HepG2 (cell line): Measurements from ENCODE around the gene MINAR2. TPM values are rescaled to one million over a fixed set of nuclear protein-coding genes. Genes with fewer than 3 reads are reported as not detected.

Experiments used
- ATAC-seq: fragments of 200-7000 bp; cut with Tn5 transposase; 3 replicates; pipeline ENCODE4 v1.9.1; 2020; ENCODE audit warnings: mild to moderate bottlenecking, moderate library complexity
- BruUV-seq: library from RNA; stranded (reverse); fragments of 400-500 nt; replicated peaks from 2 replicates; lab custom pipeline; 2021; lab: Mats Ljungman, UMichigan
- CTCF ChIA-PET: fragments of 300-600 bp; formaldehyde crosslinking; extraction: SDS; loops from one replicate; lab custom pipeline; 2021; ENCODE audit warnings: low total read pairs, inconsistent platforms, low intra/inter-chr PET ratio; lab: Yijun Ruan, JAX
- POLR2A ChIA-PET: fragments of 350-600 bp; sonication (Branson Sonifier 250); formaldehyde crosslinking; loops from one replicate; lab custom pipeline; 2020; ENCODE audit warnings: antibody characterized with exemption, inconsistent platforms; lab: Yijun Ruan, JAX
- DNase-seq: peaks from one replicate; pipeline ENCODE4 v3.0.0-alpha.2; 2015; ENCODE audit warnings: low spot score
- FAIRE-seq: peaks from 3 replicates; lab custom pipeline; 2011; peaks lifted over from hg19 to GRCh38; lab: Jason Lieb, UNC
- H2AFZ ChIP-seq: one replicate; pipeline ENCODE4 v1.6.1; 2011; ENCODE audit warnings: low read length, inconsistent platforms
- H3K27ac ChIP-seq: fragments of 300-600 bp; 3 replicates; pipeline ENCODE4 v1.8.0; 2011; ENCODE audit warnings: mixed run types, mild to moderate bottlenecking, mixed read lengths, low read length, inconsistent platforms; ENCODE audit not compliant: insufficient read depth; ENCODE audit errors: extremely low read length
- H3K27me3 ChIP-seq, 2 experiments: fragments of 200-600 bp in 1 of 2; 2 replicates in 1 of 2; 3 replicates in 1 of 2; pipeline versions ENCODE4 v1.6.0 to v1.8.0; 2011; ENCODE audit warnings: low read length in 2 of 2, mild to moderate bottlenecking in 2 of 2, moderate library complexity in 2 of 2, inconsistent platforms in 1 of 2; ENCODE audit not compliant: insufficient read depth in 2 of 2, control insufficient read depth in 1 of 2
- H3K36me3 ChIP-seq, 2 experiments: fragments of 200-600 bp in 1 of 2; replicated peaks in 1 of 2; 2 replicates in 1 of 2; 3 replicates in 1 of 2; pipeline versions ENCODE4 v1.5.1 to v1.8.0; 2011; ENCODE audit warnings: low read length in 2 of 2, inconsistent platforms in 1 of 2; ENCODE audit not compliant: insufficient read depth in 2 of 2, control insufficient read depth in 1 of 2
- H3K4me1 ChIP-seq: 2 replicates; pipeline ENCODE4 v1.5.1; 2012; ENCODE audit warnings: low read length, inconsistent platforms; ENCODE audit not compliant: insufficient read depth
- H3K4me2 ChIP-seq: 2 replicates; pipeline ENCODE4 v1.6.0; 2011; ENCODE audit warnings: low read depth, low read length, inconsistent platforms
- H3K4me3 ChIP-seq, 3 experiments: fragments of 200-600 bp in 1 of 3; sonication (generic), shearing (Covaris generic) in 1 of 3; replicated peaks in 1 of 3; 2 replicates each; pipeline ENCODE4 v1.5.1; 2011 to 2016; ENCODE audit warnings: low read length in 3 of 3, inconsistent platforms in 2 of 3, low read depth in 2 of 3, mild to moderate bottlenecking in 2 of 3, control low read depth in 1 of 3, mixed read lengths in 1 of 3; ENCODE audit not compliant: insufficient read depth in 1 of 3
- H3K79me2 ChIP-seq: one replicate; pipeline ENCODE4 v1.6.1; 2011; ENCODE audit warnings: low read length, inconsistent platforms; ENCODE audit not compliant: insufficient read depth
- H3K9ac ChIP-seq: 2 replicates; pipeline ENCODE4 v1.6.0; 2011; ENCODE audit warnings: mild to moderate bottlenecking, low read depth, low read length, inconsistent platforms; ENCODE audit not compliant: insufficient read depth
- H3K9me3 ChIP-seq: 2 replicates; pipeline ENCODE4 v1.5.1; 2012; ENCODE audit warnings: mild to moderate bottlenecking, low read length
- H4K20me1 ChIP-seq: 2 replicates; pipeline ENCODE4 v1.6.0; 2011; ENCODE audit warnings: inconsistent platforms, mild to moderate bottlenecking, low read length, moderate library complexity; ENCODE audit not compliant: insufficient read depth
- DPF2 ChIP-seq: sonication (generic); formaldehyde crosslinking; IDR thresholded peaks from 2 replicates; pipeline ENCODE4 v1.4.0; 2020; ENCODE audit warnings: mild to moderate bottlenecking, low read depth, missing genetic modification reagents, borderline replicate concordance
- HCFC1 ChIP-seq: fragments of 150-350 bp; IDR thresholded peaks from 2 replicates; pipeline ENCODE4 v1.6.1; 2014; ENCODE audit warnings: low read depth, low read length
- SPEN ChIP-seq: sonication (generic); formaldehyde crosslinking; IDR thresholded peaks from 2 replicates; pipeline ENCODE4 v1.5.1; 2020; ENCODE audit warnings: low read depth, mild to moderate bottlenecking, missing genetic modification reagents
- SSRP1 ChIP-seq: IDR thresholded peaks from 2 replicates; pipeline ENCODE4 v1.6.1; 2016; ENCODE audit warnings: control low read depth
- WGBS: methylation state at CpG from one replicate; pipeline ENCODE4 v1.1.6; 2017; ENCODE audit warnings: low lambda C conversion rate; 5-methylcytosine and 5-hydroxymethylcytosine counted together
- in situ Hi-C: cut with HindIII; loops from 2 replicates; pipeline ENCODE4 v1.10.0; 2017; ENCODE audit warnings: low pct_unique_long_range_greater_than_20kb; ENCODE audit not compliant: extremely low pct_ligation_motif_present
- intact Hi-C: fragments of 100-400 bp; cut with micrococcal nuclease; formaldehyde crosslinking; loops from one replicate; pipeline ENCODE4 v1.10.0; 2022; ENCODE audit not compliant: unreplicated experiment
- polyA plus RNA-seq, 8 experiments: library from polyadenylated mRNA; depleted of rRNA in 3 of 8; stranded (reverse) in 7 of 8; unstranded in 1 of 8; fragments of >200 nt; fragmentation: Illumina TruSeq in 4 of 8; extraction: Trizol in 4 of 8; gene quantifications; 2 replicates each; pipeline versions ENCODE4 v1.2.1 to v1.2.3, GENCODE V29; 2011 to 2016; ENCODE audit warnings: low read depth in 4 of 8, missing spikeins in 1 of 8, mixed read lengths in 1 of 8; ENCODE audit not compliant: insufficient read depth in 1 of 8
- total RNA-seq, 5 experiments: library from RNA; depleted of rRNA; stranded (reverse); fragments of >200 nt; fragmentation: Illumina TruSeq; extraction: Trizol; gene quantifications; 2 replicates each; pipeline ENCODE4 v1.2.3, GENCODE V29; 2016; ENCODE audit warnings: low read depth in 1 of 5
- TF ChIP-seq, protein P1 (sequence below): sonication (generic); formaldehyde crosslinking; IDR thresholded peaks from 2 replicates; pipeline ENCODE4 v1.5.0; 2020; ENCODE audit warnings: mild to moderate bottlenecking, missing genetic modification reagents
- TF ChIP-seq, protein P2 (sequence below): sonication (generic); formaldehyde crosslinking; IDR thresholded peaks from 2 replicates; pipeline ENCODE4 v1.8.1; 2022; ENCODE audit warnings: low read depth, mild to moderate bottlenecking, missing genetic modification reagents

The MINAR2 gene
- total and polyA plus RNA-seq, 2 of the 13 experiments (the other 11 are each of a cell fraction or from before 2014, with no cell fraction given) = not detected

DNA sequence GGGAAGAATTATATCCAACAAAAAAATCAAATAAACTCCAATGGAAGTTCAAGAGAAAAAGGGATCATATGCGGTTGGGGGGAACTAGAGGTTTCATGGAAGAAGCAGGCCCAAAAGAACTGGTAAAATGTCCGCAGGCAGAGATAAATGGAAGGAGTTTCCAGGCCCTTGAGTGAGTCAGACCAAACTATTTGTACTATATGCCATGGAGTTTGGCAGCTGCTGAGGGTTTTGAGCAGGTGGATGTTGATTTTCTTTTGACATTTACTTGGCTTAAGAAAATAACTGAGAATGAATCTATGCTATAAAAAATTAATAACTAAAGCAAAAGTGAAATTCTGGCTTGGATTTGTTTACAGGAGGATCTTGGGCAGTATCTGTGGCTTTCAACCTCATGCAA is 33.7 kb downstream of the MINAR2 start (continued):
- TF ChIP-seq, protein P1, sequence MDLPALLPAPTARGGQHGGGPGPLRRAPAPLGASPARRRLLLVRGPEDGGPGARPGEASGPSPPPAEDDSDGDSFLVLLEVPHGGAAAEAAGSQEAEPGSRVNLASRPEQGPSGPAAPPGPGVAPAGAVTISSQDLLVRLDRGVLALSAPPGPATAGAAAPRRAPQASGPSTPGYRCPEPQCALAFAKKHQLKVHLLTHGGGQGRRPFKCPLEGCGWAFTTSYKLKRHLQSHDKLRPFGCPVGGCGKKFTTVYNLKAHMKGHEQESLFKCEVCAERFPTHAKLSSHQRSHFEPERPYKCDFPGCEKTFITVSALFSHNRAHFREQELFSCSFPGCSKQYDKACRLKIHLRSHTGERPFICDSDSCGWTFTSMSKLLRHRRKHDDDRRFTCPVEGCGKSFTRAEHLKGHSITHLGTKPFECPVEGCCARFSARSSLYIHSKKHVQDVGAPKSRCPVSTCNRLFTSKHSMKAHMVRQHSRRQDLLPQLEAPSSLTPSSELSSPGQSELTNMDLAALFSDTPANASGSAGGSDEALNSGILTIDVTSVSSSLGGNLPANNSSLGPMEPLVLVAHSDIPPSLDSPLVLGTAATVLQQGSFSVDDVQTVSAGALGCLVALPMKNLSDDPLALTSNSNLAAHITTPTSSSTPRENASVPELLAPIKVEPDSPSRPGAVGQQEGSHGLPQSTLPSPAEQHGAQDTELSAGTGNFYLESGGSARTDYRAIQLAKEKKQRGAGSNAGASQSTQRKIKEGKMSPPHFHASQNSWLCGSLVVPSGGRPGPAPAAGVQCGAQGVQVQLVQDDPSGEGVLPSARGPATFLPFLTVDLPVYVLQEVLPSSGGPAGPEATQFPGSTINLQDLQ (CRISPR knock-in tag) = no peak
- TF ChIP-seq SPEN (CRISPR knock-in tag) = no peak
- TF ChIP-seq, all 625 proteins: peak for 0

GRCh38 chr5:129803403-129803802 is 55.5 kb downstream of the MINAR2 start:
- Histone ChIP-seq H3K27ac (no peak overlapping the region), H3K4me3 (no peak overlapping the region), H3K27me3 (no peaks in the 10 kb centered on the region), H3K9me3 (peaks cover 9% of the 10 kb centered on the region; the same call in 1 of the 2 replicates), H3K4me1 (no peaks in the 10 kb centered on the region), H3K79me2 (no peaks in the 10 kb centered on the region), H3K36me3 (no peaks in the 10 kb centered on the region), H3K9ac (no peak overlapping the region), H4K20me1 (no peaks in the 10 kb centered on the region), H2AFZ (no peak overlapping the region), H3K4me2 (no peak overlapping the region)
- CTCF ChIA-PET = no interaction called here
- POLR2A ChIA-PET = no interaction called here
- no peak for FAIRE-seq
- TF ChIP-seq DPF2 (CRISPR knock-in tag) = no peak
- no peak for TF ChIP-seq SSRP1 (CRISPR knock-in tag)
- no peak for TF ChIP-seq HCFC1
- TF ChIP-seq, protein P2, sequence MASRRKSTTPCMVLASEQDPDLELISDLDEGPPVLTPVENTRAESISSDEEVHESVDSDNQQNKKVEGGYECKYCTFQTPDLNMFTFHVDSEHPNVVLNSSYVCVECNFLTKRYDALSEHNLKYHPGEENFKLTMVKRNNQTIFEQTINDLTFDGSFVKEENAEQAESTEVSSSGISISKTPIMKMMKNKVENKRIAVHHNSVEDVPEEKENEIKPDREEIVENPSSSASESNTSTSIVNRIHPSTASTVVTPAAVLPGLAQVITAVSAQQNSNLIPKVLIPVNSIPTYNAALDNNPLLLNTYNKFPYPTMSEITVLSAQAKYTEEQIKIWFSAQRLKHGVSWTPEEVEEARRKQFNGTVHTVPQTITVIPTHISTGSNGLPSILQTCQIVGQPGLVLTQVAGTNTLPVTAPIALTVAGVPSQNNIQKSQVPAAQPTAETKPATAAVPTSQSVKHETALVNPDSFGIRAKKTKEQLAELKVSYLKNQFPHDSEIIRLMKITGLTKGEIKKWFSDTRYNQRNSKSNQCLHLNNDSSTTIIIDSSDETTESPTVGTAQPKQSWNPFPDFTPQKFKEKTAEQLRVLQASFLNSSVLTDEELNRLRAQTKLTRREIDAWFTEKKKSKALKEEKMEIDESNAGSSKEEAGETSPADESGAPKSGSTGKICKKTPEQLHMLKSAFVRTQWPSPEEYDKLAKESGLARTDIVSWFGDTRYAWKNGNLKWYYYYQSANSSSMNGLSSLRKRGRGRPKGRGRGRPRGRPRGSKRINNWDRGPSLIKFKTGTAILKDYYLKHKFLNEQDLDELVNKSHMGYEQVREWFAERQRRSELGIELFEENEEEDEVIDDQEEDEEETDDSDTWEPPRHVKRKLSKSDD (CRISPR knock-in tag) = no peak
- in situ Hi-C loops (no loop called here), intact Hi-C loops (no loop called here)
- WGBS = 0% methylated on average over 4 of the region's 5 CpGs
- no TSS peak for BruUV-seq
- no peak for ATAC-seq
- no peak for DNase-seq
